ENCODE measurements around the gene CFAP68. TPM values are rescaled to one million over a fixed set of nuclear protein-coding genes. Genes with fewer than 3 reads are reported as not detected.

The CFAP68 gene
- total and polyA plus RNA-seq, 2 of the 8 experiments (the other 6 are each of a cell fraction or from before 2014, with no cell fraction given), result 21.4 to 43.1 TPM

DNA sequence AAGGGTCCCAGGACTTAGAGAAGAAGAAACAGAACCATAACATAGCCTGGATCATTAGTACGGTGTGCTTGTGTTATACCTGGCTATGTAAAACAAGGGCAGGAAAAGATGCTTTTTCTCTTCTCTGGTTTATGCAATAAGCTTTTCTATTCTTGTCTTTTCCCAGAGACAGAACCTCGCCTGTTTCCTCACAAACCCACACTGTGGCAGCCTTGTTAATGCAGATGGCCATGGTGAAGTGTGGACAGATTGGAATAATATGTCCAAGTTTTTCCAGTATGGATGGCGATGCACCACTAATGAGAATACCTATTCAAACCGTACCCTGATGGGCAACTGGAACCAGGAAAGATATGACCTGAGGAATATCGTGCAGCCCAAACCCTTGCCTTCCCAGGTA lies 2.9 kb downstream of the CFAP68 start:
- CTCF ChIA-PET (ENCODE audit: partially characterized antibody), result interaction anchor here (1.0 to 1.7 kb wide), 13 partner anchors 12 to 116 kb away, joined by 3 to 5 read pairs (median 4); no protein-coding TSS in a partner anchor
- TF ChIP-seq SP2 (IDR thresholded peaks at IDR 0.05; ENCODE audit: low read length) (no peak), KDM5A (IDR thresholded peaks at IDR 0.05; ENCODE audit: low read length) (no peak), SIRT6 (IDR thresholded peaks at IDR 0.05; ENCODE audit: low read length) (no peak), PHF8 (conservative IDR thresholded peaks at IDR 0.05; ENCODE audit: low read depth, low read length) (no peak)

More for the DNA sequence above, 2.9 kb downstream of the CFAP68 start:
- no peak for DNase-seq (ENCODE audit: low read depth in 1 of 2, low spot score in 2 of 2)
- Histone ChIP-seq H2BK15ac (ENCODE audit: low read length) (no peak overlapping the region), H3K23me2 (ENCODE audit: low read depth, low read length) (peaks cover 2% of the 10 kb centered on the region; the same call in 1 of the 2 replicates), H4K5ac (ENCODE audit: insufficient read length, low read depth, low read length) (no peak overlapping the region), H3K9me3 (ENCODE audit: insufficient read depth in 2 of 2, low read depth in 1 of 2, low read length in 1 of 2) (no peaks in the 10 kb centered on the region), H3K4me1 (replicated peaks in 1 of 4; ENCODE audit: control insufficient read depth in 3 of 4, insufficient read depth in 4 of 4, low read length in 3 of 4) (no peaks in the 10 kb centered on the region), H3K9ac (replicated peaks in 1 of 4; ENCODE audit: extremely low read depth in 1 of 4, low read depth in 3 of 4, low read length in 3 of 4) (no peak overlapping the region), H3K18ac (ENCODE audit: extremely low read depth, low read length) (no peak overlapping the region), H3K56ac (replicated peaks; ENCODE audit: insufficient read length, low read depth, low read length) (no peak overlapping the region), H3K79me2 (ENCODE audit: control insufficient read depth in 1 of 2, insufficient read depth in 2 of 2, low read length in 2 of 2) (no peaks in the 10 kb centered on the region), H3K36me3 (ENCODE audit: control insufficient read depth in 2 of 4, insufficient read depth in 4 of 4, low read length in 3 of 4) (no peaks in the 10 kb centered on the region), H3K4me2 (ENCODE audit: insufficient read depth in 1 of 2, low read depth in 2 of 2, low read length in 2 of 2) (no peak overlapping the region), H2BK12ac (ENCODE audit: low read depth, low read length) (no peak overlapping the region), H3K79me1 (ENCODE audit: low read depth, low read length) (0 out of 2 replicates have a peak, but pooled peaks cover 2% of the 10 kb centered on the region), H3K14ac (ENCODE audit: insufficient read length) (no peak overlapping the region), H3K27ac (ENCODE audit: low read depth, low read length) (no peak overlapping the region), H3K27me3 (replicated peaks in 1 of 4; ENCODE audit: control insufficient read depth in 3 of 4, extremely low read depth in 1 of 4, insufficient read depth in 3 of 4, low read length in 3 of 4) (no peaks in the 10 kb centered on the region), H4K8ac (ENCODE audit: extremely low read depth, insufficient read depth, low read length) (no peak overlapping the region), H3K4me3 (ENCODE audit: extremely low read depth in 1 of 4, insufficient read depth in 2 of 4, low read depth in 3 of 4, low read length in 4 of 4) (no peak overlapping the region), H3K23ac (ENCODE audit: insufficient read length) (no peak overlapping the region), H2BK120ac (replicated peaks; ENCODE audit: low read depth, low read length) (no peak overlapping the region), H2BK20ac (ENCODE audit: low read length) (no peak overlapping the region), H2AFZ (ENCODE audit: low read length) (no peak overlapping the region), H4K20me1 (replicated peaks in 1 of 2; ENCODE audit: control insufficient read depth in 1 of 2, insufficient read depth in 2 of 2, low read length in 2 of 2) (no peaks in the 10 kb centered on the region), H4K91ac (replicated peaks; ENCODE audit: insufficient read length, low read length) (no peak overlapping the region), H2AK5ac (ENCODE audit: low read depth, low read length) (no peak overlapping the region), H3K4ac (replicated peaks; ENCODE audit: insufficient read length, low read depth, low read length) (no peak overlapping the region), H2BK5ac (ENCODE audit: low read depth, low read length) (no peak overlapping the region)
- 91% methylated on average over 5 of the region's 5 CpGs; no CpG with 5 or more reads in 1 of the 2 experiments for WGBS, 2 experiments (ENCODE audit: extremely low coverage in 1 of 2, insufficient coverage in 1 of 2, insufficient read length in 1 of 2, insufficient replicate concordance in 2 of 2, low coverage in 1 of 2, low lambda C conversion rate in 2 of 2, missing lambda C conversion rate in 1 of 2)
- FAIRE-seq, result no peak
- POLR2A ChIA-PET (ENCODE audit: partially characterized antibody), result interaction anchor here (0.7 kb wide), 1 partner anchor 29 kb away, joined by 3 read pairs; no protein-coding TSS in a partner anchor
